Right lobe of liver (tissue), 6 donors: Measurements from ENCODE around the gene CFAP77. TPM values are rescaled to one million over a fixed set of nuclear protein-coding genes. Genes with fewer than 3 reads are reported as not detected.

Experiments
- ATAC-seq, 4 donors: fragments of 200-7000 bp; cut with Tn5 transposase; one replicate each; pipeline ENCODE4 v1.9.1; 2020; ENCODE audit warnings: mild to moderate bottlenecking in 4 of 4, moderate library complexity in 4 of 4
- DNase-seq, 3 donors: peaks; one replicate each; pipeline ENCODE4 v3.0.0-alpha.2; 2020
- H3K27ac ChIP-seq, 3 donors: fragments of 200-600 bp; one replicate each; pipeline ENCODE4 v1.8.0; 2022
- H3K27me3 ChIP-seq, 2 donors: fragments of 200-600 bp; one replicate each; pipeline ENCODE4 v1.8.0; 2022
- H3K36me3 ChIP-seq, 4 donors: fragments of 200-600 bp; sonication (generic) in 1 of 4; one replicate each; pipeline versions ENCODE4 v1.5.1 to v1.8.0; 2017 to 2022; ENCODE audit warnings: control low read depth in 1 of 4
- H3K4me1 ChIP-seq, 4 donors: fragments of 200-600 bp; sonication (generic) in 1 of 4; one replicate each; pipeline versions ENCODE4 v1.5.1 to v1.8.0; 2017 to 2022; ENCODE audit warnings: control low read depth in 1 of 4
- H3K4me3 ChIP-seq, 3 donors: fragments of 200-600 bp; one replicate each; pipeline ENCODE4 v1.8.0; 2022
- H3K9me3 ChIP-seq, 4 donors: fragments of 200-600 bp; sonication (generic) in 1 of 4; one replicate each; pipeline versions ENCODE4 v1.5.1 to v1.8.0; 2017 to 2022; ENCODE audit warnings: control low read depth in 1 of 4
- POLR2A ChIP-seq: fragments of 450-650 bp; IDR thresholded peaks from one replicate; pipeline ENCODE4 v1.6.1; 2017; ENCODE audit warnings: antibody characterized with exemption, mild to moderate bottlenecking
- WGBS: methylation state at CpG from one replicate; pipeline ENCODE4 v1.1.6; 2018; ENCODE audit warnings: low coverage, low lambda C conversion rate; ENCODE audit not compliant: insufficient coverage; ENCODE audit errors: missing lambda C conversion rate; 5-methylcytosine and 5-hydroxymethylcytosine counted together
- intact Hi-C, 2 donors: fragments of 100-400 bp; cut with DNase I; formaldehyde crosslinking; loops; one replicate each; pipeline versions ENCODE4 v1.11.2 to v1.14.1; 2022
- total RNA-seq, 6 experiments: library from RNA; depleted of rRNA in 2 of 6; stranded (reverse); fragments of >200 nt in 2 of 6; fragmentation: NEBNext Ultra II Directional in 3 of 6; extraction: Animal tissue kit (Norgen Biotek cat#: 25700) in 3 of 6; gene quantifications; one replicate each; pipeline versions ENCODE4 v1.1.0 to v1.2.4, GENCODE V29; 2016 to 2023
- TF ChIP-seq, protein P1 (sequence below), 4 donors: fragments of 200-600 bp in 3 of 4; fragments of 450-650 bp in 1 of 4; IDR thresholded peaks; one replicate each; pipeline versions ENCODE4 v1.5.1 to v1.8.0; 2016 to 2022; ENCODE audit warnings: antibody characterized with exemption in 4 of 4, mild to moderate bottlenecking in 2 of 4
- donor health status: DM: no; HTN: yes; CAD: no.
- donor health status: DM: no; HTN: no; CAD: no.
- donor health status: DM: no; HTN: no; CAD: no.
- donor health status: DM: no; HTN: yes; CAD: no.
- donor health status: DM: no; HTN: yes; CAD: no.

The CFAP77 gene
- total RNA-seq, 6 experiments from 2014 or later, result not detected

DNA sequence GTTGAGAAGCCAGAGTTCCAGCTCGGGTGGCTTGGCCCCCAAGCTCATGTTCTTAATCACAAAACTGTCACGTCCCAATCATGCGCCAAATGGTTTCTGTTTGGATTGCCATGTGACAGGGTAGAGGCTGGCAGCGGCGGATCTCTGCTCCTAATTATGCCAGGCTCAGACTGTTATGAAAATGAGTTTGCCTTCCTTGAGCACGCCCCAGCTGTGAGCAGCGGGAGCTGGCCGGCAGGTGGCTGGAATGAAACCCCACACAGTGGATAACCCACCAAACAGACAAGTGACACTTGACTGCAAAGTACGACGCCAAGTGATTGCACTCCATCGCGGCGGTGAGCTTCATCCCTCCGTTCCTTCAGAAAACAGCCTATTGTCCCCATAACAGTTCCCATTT, 75.4 kb downstream of the CFAP77 start:
- no peak for TF ChIP-seq POLR2A
- TF ChIP-seq, protein P1, sequence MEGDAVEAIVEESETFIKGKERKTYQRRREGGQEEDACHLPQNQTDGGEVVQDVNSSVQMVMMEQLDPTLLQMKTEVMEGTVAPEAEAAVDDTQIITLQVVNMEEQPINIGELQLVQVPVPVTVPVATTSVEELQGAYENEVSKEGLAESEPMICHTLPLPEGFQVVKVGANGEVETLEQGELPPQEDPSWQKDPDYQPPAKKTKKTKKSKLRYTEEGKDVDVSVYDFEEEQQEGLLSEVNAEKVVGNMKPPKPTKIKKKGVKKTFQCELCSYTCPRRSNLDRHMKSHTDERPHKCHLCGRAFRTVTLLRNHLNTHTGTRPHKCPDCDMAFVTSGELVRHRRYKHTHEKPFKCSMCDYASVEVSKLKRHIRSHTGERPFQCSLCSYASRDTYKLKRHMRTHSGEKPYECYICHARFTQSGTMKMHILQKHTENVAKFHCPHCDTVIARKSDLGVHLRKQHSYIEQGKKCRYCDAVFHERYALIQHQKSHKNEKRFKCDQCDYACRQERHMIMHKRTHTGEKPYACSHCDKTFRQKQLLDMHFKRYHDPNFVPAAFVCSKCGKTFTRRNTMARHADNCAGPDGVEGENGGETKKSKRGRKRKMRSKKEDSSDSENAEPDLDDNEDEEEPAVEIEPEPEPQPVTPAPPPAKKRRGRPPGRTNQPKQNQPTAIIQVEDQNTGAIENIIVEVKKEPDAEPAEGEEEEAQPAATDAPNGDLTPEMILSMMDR (IDR thresholded peaks at IDR 0.05), result no peak
- H3K4me1 ChIP-seq, result no peaks in the 10 kb centered on the region
- no peak for ATAC-seq
- H3K36me3 ChIP-seq, result no peaks in the 10 kb centered on the region
- no peak overlapping the region for H3K4me3 ChIP-seq
- no peak overlapping the region for H3K27ac ChIP-seq
- intact Hi-C loops, result no loop called here
- no peaks in the 10 kb centered on the region for H3K9me3 ChIP-seq
- no peak for DNase-seq
- H3K27me3 ChIP-seq, result peaks cover 0 to 3% of the 10 kb centered on the region in 2 donors
- WGBS, result 72% methylated on average over 6 of the region's 14 CpGs

DNA sequence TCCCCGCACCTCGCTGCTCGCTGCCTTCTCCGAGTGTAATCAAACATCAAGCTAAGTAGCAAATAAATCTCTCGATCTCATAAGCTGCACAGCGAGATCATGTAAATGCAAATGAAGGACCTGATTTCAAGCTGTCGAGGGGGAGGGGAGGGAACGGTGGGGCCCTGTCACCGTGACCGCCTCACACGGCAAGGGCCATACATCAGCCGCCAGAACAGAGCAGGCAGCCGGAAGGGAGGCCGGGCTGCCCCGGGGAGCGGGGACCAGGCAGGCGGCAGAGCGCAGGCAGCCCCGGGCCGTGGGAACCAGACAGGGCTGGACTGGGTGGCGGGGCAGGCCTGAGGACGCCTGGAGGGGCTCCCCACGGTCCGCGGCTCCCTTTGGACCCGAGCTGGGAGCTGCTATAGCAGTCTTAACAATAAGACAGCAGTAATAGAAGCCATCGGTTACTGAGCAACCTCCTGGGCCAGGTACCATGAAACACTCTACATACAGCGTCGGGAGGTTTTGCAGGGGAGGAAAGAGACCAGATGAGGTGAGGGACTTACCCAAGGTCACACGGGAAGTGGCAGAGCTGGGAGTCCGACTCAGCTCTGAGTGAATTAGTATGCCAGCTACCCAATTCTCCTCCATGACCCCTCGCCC, 76.8 kb downstream of the CFAP77 start:
- Histone ChIP-seq H3K4me1 (no peaks in the 10 kb centered on the region), H3K27ac (no peak overlapping the region), H3K36me3 (no peaks in the 10 kb centered on the region), H3K27me3 (peaks cover 0 to 3% of the 10 kb centered on the region in 2 donors), H3K4me3 (no peak overlapping the region), H3K9me3 (no peaks in the 10 kb centered on the region)
- TF ChIP-seq, protein P1 (IDR thresholded peaks at IDR 0.05), result no peak
- TF ChIP-seq POLR2A, result no peak
- ATAC-seq (peak in 2 of 4 donors; percentile 17 to 27), DNase-seq (no peak)
- WGBS, result 24% methylated on average over 13 of the region's 32 CpGs
- intact Hi-C loops, result no loop called here

DNA sequence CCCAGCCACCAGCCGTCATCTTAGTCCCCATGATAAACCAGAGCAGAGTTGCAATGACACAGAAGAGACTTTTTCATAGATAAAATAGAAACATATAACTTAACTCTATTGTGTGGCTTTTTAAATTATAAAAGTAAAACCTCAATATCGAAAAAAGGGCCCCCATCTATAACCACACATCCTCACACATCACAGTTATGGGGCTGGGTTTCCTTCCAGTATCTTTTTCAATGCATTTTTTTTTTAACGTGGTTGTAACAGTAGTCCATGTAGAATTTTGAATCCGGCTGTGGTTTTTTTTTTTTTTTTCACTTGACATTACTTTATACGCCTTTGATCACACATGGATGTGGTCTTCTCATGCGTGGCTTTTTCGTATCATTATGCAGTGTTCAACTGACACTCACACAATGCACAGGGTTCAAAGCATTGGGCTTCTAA, 77.4 kb downstream of the CFAP77 start:
- WGBS, result 50% methylated on average over 7 of the region's 7 CpGs
- Histone ChIP-seq H3K27me3 (peaks cover 0 to 3% of the 10 kb centered on the region in 2 donors), H3K4me1 (no peaks in the 10 kb centered on the region), H3K27ac (no peak overlapping the region), H3K4me3 (no peak overlapping the region), H3K9me3 (no peaks in the 10 kb centered on the region), H3K36me3 (no peaks in the 10 kb centered on the region)
- TF ChIP-seq, protein P1 (IDR thresholded peaks at IDR 0.05), result no peak
- no peak for TF ChIP-seq POLR2A
- no peak for ATAC-seq
- no peak for DNase-seq
- intact Hi-C loops, result no loop called here

DNA sequence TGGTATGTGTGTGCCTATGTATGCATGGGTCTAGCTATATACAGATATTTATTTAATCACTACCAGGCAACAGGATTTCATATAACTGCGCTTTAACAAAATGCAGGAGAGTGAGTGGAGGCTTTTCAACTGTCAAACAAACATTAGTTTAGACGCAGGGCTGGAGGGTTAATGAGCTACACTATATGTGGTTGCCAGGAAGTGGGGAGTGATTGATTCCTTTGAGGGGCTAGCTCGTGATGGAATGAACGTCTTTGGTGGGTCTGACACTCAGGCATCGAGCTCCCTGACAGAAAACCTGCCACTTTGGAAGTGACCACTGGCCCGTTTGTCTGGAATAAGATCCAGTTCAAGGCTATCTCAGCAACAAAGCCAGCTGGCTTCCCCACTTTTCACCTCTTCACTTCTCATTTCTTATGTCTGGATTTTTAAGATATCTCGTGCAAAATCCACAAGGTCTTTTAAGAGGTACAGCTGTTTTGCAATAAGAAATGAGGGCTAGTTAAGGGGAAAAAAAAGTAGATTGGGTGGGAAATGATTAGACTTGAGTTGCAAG, 78.0 kb downstream of the CFAP77 start:
- intact Hi-C loops, result no loop called here
- no peaks in the 10 kb centered on the region for H3K4me1 ChIP-seq
- no peak for DNase-seq
- WGBS, result 28% methylated on average over 7 of the region's 7 CpGs
- no peaks in the 10 kb centered on the region for H3K36me3 ChIP-seq
- peaks cover 0 to 3% of the 10 kb centered on the region in 2 donors for H3K27me3 ChIP-seq
- no peak overlapping the region for H3K27ac ChIP-seq
- TF ChIP-seq, protein P1 (IDR thresholded peaks at IDR 0.05), result no peak
- no peaks in the 10 kb centered on the region for H3K9me3 ChIP-seq
- ATAC-seq, result no peak
- no peak overlapping the region for H3K4me3 ChIP-seq
